GM19468 (cell line): ENCODE results near the gene HTT-AS.
A peak's percentile ranks its signal among the peaks of the same experiment; 100 is the strongest.
"Not testable (repeated sequence)": the region's sequence is repeated elsewhere in the genome, so short reads cannot be mapped to it uniquely, and the experiment has no call there.

Experiments
- ATAC-seq: cut with Tn5 transposase; IDR thresholded peaks from one replicate; pipeline ENCODE4 v1.9.1; 2021; ENCODE audit warnings: mild to moderate bottlenecking, moderate library complexity, moderate number of reproducible peaks; ENCODE audit not compliant: unreplicated experiment; ENCODE audit errors: extremely low read depth

HTT-AS gene

DNA sequence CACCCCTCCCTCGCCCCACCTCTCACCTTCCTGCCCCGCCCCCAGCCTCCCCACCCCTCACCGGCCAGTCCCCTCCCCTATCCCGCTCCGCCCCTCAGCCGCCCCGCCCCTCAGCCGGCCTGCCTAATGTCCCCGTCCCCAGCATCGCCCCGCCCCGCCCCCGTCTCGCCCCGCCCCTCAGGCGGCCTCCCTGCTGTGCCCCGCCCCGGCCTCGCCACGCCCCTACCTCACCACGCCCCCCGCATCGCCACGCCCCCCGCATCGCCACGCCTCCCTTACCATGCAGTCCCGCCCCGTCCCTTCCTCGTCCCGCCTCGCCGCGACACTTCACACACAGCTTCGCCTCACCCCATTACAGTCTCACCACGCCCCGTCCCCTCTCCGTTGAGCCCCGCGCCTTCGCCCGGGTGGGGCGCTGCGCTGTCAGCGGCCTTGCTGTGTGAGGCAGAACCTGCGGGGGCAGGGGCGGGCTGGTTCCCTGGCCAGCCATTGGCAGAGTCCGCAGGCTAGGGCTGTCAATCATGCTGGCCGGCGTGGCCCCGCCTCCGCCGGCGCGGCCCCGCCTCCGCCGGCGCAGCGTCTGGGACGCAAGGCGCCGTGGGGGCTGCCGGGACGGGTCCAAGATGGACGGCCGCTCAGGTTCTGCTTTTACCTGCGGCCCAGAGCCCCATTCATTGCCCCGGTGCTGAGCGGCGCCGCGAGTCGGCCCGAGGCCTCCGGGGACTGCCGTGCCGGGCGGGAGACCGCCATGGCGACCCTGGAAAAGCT lies at the start of gene HTT-AS, which contains the start of gene HTT:
HTT-AS (minus strand) TSS at position 461 of the 768 bp plus-strand sequence.
HTT (plus strand) TSS at position 604 of the 768 bp plus-strand sequence; CDS start at position 749, 145 bp downstream.
- ATAC-seq = no peak

- ATAC-seq = no peak
Observed at GRCh38 chr4:3123181-3123671, 48.9 kb upstream of the HTT-AS start.

DNA sequence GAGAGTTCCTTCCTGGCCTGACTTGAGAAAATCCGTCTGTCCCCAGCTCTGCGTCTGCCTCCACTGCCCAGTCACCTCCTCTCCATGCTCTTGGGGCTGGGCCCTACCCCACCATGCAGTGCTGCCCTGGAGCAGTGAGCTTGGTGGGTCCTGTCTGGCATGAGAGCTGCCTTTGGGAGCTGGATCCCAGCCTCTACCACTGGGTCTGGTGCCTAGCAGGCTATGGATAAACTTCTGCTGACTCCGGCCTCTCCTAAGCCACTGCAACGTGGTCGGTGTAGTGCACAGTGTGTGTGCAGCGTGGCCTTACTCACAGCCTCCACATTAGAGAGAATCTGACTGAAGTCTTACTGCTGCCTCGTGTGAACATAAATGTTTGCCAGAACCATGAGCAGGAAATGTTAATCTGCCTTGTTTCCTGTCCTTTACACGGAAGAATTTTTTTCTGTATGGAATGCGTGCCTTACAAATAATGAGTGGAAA lies 47.8 kb upstream of the HTT-AS start:
- no peak for ATAC-seq

GRCh38 chr4:3121596-3121995 lies 47.3 kb upstream of the HTT-AS start:
- ATAC-seq = no peak

DNA sequence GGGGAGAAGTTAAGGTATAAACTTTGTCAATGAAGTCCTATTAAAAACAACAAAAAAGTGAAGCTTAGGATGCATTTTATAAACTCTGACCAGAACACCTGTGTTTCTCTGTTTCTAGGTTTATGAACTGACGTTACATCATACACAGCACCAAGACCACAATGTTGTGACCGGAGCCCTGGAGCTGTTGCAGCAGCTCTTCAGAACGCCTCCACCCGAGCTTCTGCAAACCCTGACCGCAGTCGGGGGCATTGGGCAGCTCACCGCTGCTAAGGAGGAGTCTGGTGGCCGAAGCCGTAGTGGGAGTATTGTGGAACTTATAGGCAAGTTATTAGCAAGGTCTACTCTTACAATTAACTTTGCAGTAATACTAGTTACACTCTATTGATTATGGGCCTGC lies 46.8 kb upstream of the HTT-AS start:
- ATAC-seq = no peak

DNA sequence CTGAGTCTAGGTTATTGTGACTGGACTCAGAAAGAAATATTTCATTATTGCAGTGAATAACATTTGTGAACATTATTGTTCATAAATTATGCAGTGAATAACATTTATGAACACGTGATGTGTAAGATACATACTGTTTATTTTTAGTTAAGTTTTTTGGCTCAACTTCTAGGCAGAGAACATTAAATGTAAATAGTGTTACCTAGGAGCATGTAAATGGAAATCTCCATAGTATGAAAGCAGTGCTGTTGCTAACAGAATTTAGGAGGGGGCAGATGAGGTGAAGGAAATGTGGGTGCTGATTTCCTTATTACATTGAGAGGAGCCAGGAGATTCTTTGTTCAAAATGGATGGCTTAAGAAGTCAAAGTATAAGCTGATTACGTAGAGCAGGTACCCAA lies 45.1 kb upstream of the HTT-AS start:
- ATAC-seq = no peak

DNA sequence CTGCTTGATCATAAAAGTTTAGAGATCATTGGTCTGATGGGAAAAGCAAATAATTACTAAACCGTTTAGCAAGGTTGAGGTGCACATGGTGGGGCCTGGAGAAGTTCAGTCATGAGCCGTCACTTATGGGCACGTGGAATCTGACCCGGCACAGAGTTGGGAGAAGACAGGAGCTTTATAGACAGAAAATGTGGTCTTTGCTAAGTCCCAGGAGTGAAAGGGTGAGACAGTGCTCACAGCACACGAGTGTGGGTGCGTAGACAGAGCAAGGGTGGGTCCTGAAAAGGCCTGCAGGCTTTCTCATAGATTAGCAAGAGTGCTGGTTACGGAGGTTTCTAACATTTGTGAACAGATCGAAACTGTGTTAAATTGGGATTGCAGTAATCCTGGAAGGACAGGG lies 44.0 kb upstream of the HTT-AS start:
- ATAC-seq = no peak

DNA sequence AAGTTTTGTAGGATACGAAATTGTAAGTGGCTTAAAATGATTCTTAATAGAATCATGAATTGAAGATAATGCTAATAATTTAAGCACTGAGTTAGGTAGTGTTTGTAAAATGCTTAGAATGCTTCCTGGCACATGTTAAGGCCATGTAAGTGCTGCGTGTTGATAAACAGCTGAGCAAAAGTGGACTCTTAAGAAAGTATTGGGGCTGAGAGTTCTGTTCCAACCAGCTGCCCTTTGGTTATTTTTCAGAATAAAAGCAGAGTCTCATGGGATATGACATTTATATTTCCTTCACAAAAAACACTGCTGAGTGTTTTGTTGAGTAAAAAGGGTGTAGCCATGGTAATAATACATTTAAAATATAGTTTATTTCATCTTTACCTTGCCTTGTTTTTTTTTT lies 42.6 kb upstream of the HTT-AS start:
- no peak for ATAC-seq

DNA sequence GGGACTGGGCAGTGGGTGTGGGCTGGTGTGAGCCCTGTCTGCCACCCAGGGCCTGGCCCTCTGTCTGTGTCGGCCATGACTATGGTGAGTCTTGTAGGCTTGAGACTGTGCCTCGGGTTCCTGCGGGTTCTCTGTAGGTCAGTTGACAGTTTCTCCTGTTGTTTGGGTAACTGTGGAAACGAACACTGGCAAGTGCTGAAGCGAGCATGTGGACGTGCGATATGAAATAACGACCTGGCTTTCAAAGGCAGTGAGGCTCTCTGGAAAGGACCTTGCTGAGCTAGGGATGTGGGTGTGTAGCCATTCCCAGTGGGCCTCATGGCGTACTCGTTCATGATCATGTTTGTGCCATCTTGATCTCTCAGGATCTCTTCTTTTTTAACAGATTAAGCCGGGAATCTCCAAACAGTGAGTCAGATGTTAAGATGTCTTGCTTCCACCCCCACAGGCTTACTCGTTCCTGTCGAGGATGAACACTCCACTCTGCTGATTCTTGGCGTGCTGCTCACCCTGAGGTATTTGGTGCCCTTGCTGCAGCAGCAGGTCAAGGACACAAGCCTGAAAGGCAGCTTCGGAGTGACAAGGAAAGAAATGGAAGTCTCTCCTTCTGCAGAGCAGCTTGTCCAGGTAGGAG lies 41.4 kb upstream of the HTT-AS start:
- no peak for ATAC-seq

- no peak for ATAC-seq
Observed at GRCh38 chr4:3114377-3114776, 40.0 kb upstream of the HTT-AS start.

DNA sequence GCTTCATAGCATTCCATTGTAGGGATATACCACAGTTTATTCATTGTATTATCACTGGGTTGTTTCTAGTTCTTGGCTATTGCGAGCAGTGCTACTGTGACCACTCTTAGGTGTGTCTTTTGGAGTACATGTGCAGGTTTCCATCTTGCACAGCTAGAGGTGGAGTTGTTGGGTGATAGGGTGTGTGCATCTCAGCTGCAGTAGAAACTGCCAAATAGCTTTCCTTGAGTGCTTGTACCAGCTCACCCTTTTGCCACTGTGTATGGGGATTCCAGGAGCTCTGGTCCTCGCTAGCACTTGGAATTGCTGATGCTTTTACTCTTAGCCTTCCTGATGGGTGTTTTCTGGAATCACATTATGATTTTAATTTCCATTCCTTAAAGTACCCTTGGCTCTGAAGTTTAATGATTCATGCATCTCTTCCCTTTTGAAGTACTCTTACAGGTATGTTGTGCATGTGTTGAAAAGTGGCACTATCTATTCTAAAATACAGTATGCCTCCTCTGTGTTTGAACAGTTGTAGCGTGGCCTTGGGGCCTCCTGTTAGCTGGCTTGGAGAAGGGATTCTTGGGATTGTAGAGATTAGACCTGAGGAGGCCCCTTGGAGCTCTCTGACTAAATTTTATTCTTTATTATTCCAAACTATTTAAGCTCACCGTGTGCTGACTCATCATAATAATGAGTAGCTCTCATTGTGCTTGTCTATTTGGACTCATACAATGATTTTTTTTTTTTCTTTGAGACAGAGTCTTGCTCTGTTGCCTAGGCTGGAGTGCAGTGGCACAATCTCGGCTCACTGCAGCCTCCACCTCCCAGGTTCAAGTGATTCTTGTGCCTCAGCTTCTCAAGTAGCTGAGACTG lies 38.5 kb upstream of the HTT-AS start:
- ATAC-seq = no peak

DNA sequence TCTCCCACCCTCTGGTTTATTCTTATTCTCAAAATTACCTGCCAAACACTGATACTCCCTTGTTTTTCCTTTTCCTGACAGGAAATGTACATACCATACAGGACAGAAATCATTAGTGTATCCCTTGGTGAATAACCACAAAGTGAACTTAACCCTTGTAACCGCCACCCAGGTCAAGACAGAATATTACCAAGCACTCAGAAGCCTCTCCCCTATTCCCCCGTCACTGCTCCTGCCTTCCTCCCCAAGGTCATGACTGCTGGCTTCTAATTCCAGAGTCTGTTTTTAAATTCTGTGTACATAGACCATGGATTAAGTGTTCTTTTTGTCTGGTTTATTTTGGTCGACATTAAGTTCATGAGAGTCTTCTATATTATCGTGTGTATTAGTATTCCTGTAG lies 37.9 kb upstream of the HTT-AS start:
- no peak for ATAC-seq

DNA sequence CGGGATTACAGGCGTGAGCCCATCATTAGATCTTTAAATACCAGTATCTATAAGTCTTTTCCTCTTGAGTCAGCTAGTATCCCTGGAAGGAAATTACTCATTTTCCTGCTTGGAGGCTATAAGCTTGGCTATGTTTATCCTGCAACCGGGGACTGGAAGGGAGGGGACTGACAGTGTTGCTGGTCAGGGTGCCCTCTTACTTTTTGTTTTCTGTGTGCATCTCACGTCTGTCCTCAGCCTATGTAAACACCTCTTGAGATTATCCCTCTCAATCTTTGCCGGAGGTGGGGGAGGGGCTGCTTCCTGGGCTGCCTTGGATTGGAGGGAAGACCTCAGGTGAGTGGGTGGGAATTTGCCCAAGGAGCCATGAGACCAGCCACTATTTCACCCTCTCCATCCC lies 37.1 kb upstream of the HTT-AS start:
- no peak for ATAC-seq

DNA sequence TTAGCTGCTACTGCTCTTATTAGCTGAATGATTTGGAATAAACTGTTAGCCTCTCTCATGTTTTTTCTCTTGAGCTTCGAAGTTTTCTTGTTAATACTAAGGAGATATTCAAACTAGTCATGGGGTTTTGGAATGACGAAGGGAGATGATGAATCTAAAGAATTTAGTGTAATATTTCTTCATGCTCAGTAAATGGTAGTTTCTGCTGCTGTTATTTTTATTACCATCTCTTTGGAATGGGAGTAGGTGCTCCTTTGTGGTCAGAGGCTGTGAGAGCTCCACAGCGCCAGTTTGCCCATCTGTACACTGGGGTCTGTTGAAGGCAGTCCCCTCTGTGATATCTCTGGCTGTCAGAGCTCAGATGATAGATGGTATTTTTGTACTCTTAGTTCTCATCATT lies 33.9 kb upstream of the HTT-AS start:
- no peak for ATAC-seq

DNA sequence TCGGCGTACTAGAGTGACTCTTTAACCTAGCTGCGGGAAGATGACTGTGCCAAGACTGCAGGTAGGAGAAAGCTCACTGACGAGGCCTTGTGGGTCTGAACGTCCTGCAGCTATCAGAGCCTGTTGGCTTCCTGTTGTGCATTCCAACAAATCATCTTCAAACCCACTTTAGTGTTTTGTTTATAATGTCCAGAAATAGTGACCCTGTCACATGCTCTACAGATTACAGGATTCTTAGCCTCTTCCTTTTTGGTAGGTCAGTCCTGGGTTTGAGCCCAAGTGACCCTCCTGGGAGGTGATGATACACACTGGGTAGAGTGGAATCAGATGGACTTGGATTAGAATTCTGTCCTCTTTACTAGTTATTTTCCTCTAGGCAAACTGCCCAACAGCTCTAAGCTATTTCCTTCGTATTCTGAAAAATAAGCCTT lies 33.4 kb upstream of the HTT-AS start:
- ATAC-seq = no peak

GRCh38 chr4:3107271-3107670 lies 32.9 kb upstream of the HTT-AS start:
- ATAC-seq = no peak

GRCh38 chr4:3106339-3107186 lies 32.2 kb upstream of the HTT-AS start:
- ATAC-seq = peak; percentile 39

DNA sequence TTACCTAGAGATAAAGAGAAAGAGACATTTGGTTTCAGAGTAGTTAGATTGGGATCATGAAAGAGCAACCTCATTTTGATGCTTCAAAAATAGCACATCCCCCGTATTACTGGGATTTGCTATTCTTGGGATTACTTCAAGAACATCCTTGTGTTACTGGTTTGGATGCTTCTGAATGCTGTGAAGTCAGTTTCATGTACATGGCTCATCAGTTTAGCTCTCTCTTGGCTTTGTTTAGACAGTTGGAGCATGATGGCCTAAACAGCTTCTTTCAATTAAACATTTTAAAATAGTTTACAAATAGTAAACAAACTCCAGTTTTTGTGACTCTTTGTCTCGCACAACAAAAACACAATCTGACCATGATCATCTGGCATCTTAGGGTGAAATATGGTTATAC lies 24.0 kb upstream of the HTT-AS start:
- ATAC-seq = no peak

GRCh38 chr4:3096202-3096601 lies 21.9 kb upstream of the HTT-AS start:
- no peak for ATAC-seq

- ATAC-seq = not testable (repeated sequence)
Observed at GRCh38 chr4:3094701-3095100, 20.4 kb upstream of the HTT-AS start.
